ENCODE results near the gene NEIL3.

DNA sequence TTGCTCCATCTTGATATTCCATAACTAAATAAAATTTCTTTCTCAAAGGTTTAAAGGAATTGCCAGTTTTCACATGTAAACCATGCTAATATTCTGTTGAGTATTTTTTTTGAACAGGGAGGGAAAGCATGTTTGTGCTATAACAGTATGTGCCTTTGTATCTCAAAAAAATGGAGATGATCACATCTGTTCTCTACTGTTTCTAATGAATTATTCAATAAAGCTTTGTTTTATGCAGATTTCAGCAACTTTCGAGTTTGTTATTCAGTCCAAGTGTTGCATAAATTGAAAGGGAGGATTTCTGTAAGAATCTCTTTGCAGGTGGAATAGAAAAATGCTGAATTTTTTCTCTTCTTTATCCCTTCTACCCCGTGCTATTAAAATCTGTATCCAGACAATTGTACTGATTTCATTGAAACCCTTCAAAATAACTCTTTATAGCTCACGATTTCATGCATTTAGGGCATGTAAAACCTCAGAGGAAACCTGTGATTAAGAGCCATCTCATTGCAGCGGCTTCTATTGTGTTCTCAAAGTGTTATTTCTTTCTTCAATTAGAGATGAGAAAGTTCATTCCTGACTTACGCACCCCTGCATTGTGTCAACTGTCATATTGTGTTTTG, 42.1 kb downstream of the NEIL3 start:
- TF ChIP-seq CTCF (IDR thresholded peaks at IDR 0.05): no peak
- TF ChIP-seq POLR2A (IDR thresholded peaks at IDR 0.05): no peak
